HepG2 (cell line): ENCODE results near the gene NFIC. TPM values are rescaled to one million over a fixed set of nuclear protein-coding genes. Genes with fewer than 3 reads are reported as not detected.

Experiments used
- FOSL2 ChIP-seq: sonication (generic); formaldehyde crosslinking; IDR thresholded peaks from 2 replicates; pipeline ENCODE4 v1.4.0; 2020; ENCODE audit warnings: missing genetic modification reagents
- HNRNPK ChIP-seq: fragments of 200-400 bp; formaldehyde crosslinking; IDR thresholded peaks from 2 replicates; pipeline ENCODE4 v1.6.1; 2018; ENCODE audit warnings: low read length, low read depth, moderate library complexity, mild to moderate bottlenecking; ENCODE audit not compliant: poor library complexity, severe bottlenecking
- MIXL1 ChIP-seq: IDR thresholded peaks from 2 replicates; pipeline ENCODE4 v1.6.1; 2016
- MZF1 ChIP-seq: sonication (generic); formaldehyde crosslinking; IDR thresholded peaks from 2 replicates; pipeline ENCODE4 v1.8.1; 2023; ENCODE audit warnings: mild to moderate bottlenecking, missing genetic modification reagents, borderline replicate concordance
- PRDM10 ChIP-seq: sonication (generic); formaldehyde crosslinking; IDR thresholded peaks from 2 replicates; pipeline ENCODE4 v1.4.0; 2020; ENCODE audit warnings: low read depth, missing genetic modification reagents
- SRSF4 ChIP-seq: fragments of 200-400 bp; formaldehyde crosslinking; IDR thresholded peaks from one replicate; pipeline ENCODE4 v1.6.1; 2018; ENCODE audit warnings: mild to moderate bottlenecking, low read depth, low read length, moderate library complexity; ENCODE audit not compliant: poor library complexity, severe bottlenecking
- ZBED4 ChIP-seq: sonication (generic); formaldehyde crosslinking; IDR thresholded peaks from 2 replicates; pipeline ENCODE4 v1.4.0; 2020; ENCODE audit warnings: missing genetic modification reagents, borderline replicate concordance
- ZFP91 ChIP-seq: sonication (generic); formaldehyde crosslinking; IDR thresholded peaks from 2 replicates; pipeline ENCODE4 v1.9.0; 2022; ENCODE audit warnings: missing genetic modification reagents, mild to moderate bottlenecking, borderline replicate concordance
- ZNF124 ChIP-seq: sonication (generic); formaldehyde crosslinking; IDR thresholded peaks from 2 replicates; pipeline ENCODE4 v1.4.0; 2020; ENCODE audit warnings: missing genetic modification reagents
- ZNF18 ChIP-seq: sonication (generic); formaldehyde crosslinking; IDR thresholded peaks from 2 replicates; pipeline ENCODE4 v1.8.0; 2022; ENCODE audit warnings: mild to moderate bottlenecking, missing genetic modification reagents; ENCODE audit not compliant: insufficient replicate concordance
- ZNF256 ChIP-seq: sonication (generic); formaldehyde crosslinking; conservative IDR thresholded peaks from 2 replicates; pipeline ENCODE4 v1.4.0; 2020; ENCODE audit warnings: missing genetic modification reagents
- ZNF382 ChIP-seq: sonication (generic); formaldehyde crosslinking; IDR thresholded peaks from 2 replicates; pipeline ENCODE4 v1.5.0; 2020; ENCODE audit warnings: missing genetic modification reagents, mild to moderate bottlenecking, borderline replicate concordance
- polyA plus RNA-seq, 8 experiments: library from polyadenylated mRNA; depleted of rRNA in 3 of 8; stranded (reverse) in 7 of 8; unstranded in 1 of 8; fragments of >200 nt; fragmentation: Illumina TruSeq in 4 of 8; extraction: Trizol in 4 of 8; gene quantifications; 2 replicates each; pipeline versions ENCODE4 v1.2.1 to v1.2.3, GENCODE V29; 2011 to 2016; ENCODE audit warnings: low read depth in 4 of 8, missing spikeins in 1 of 8, mixed read lengths in 1 of 8; ENCODE audit not compliant: insufficient read depth in 1 of 8
- total RNA-seq, 5 experiments: library from RNA; depleted of rRNA; stranded (reverse); fragments of >200 nt; fragmentation: Illumina TruSeq; extraction: Trizol; gene quantifications; 2 replicates each; pipeline ENCODE4 v1.2.3, GENCODE V29; 2016; ENCODE audit warnings: low read depth in 1 of 5

The NFIC gene
- total and polyA plus RNA-seq, 2 of the 13 experiments (the other 11 are each of a cell fraction or from before 2014, with no cell fraction given), result 1.3 to 2.5 TPM

GRCh38 chr19:3481241-3482090 lies 115.1 kb downstream of the NFIC start (continued):
- no peak for TF ChIP-seq PRDM10 (CRISPR knock-in tag)
- no peak for TF ChIP-seq ZNF382
- no peak for TF ChIP-seq SRSF4
- TF ChIP-seq ZNF18 (CRISPR knock-in tag), result peak; percentile 71
- no peak for TF ChIP-seq MIXL1
- TF ChIP-seq ZBED4 (CRISPR knock-in tag), result peak; percentile 45; the same call in 1 of the 2 replicates
- TF ChIP-seq HNRNPK, result no peak
- TF ChIP-seq FOSL2 (CRISPR knock-in tag), result peak; percentile 92
- TF ChIP-seq MZF1 (CRISPR knock-in tag), result no peak
- TF ChIP-seq ZNF256 (CRISPR knock-in tag), result no peak
- 0 out of 2 replicates have a peak, but pooled peaks have one; percentile 67 for TF ChIP-seq ZNF124 (CRISPR knock-in tag)
- peak; percentile 53; the same call in 1 of the 2 replicates for TF ChIP-seq ZFP91 (CRISPR knock-in tag)
